ENCODE data around the gene TBC1D16. TPM values are rescaled to one million over a fixed set of nuclear protein-coding genes. Genes with fewer than 3 reads are reported as not detected.

TBC1D16 gene
- total and polyA plus RNA-seq, 4 donors: 7.3 to 48.5 (median 16.5) TPM

DNA sequence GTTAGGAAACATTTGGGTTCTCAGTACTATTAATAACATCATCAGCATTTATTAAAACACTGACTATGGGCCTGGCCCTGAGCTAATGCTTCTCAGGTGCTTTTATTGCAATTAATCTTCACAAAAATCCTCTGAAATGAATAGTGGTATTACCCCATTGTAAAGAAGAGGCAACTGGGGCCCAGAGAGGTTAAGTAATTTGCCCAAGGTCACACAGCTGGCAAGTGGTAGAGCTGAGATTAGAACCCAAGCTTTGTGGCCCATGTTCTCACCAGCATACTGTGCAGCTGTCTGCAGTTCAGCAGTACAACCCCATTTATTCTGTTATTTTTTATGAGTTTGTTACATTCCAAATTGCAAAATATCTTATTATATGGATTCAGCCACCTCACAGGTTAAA is 82.3 kb downstream of the TBC1D16 start:
- ATAC-seq (ENCODE audit: insufficient read depth, low FRiP score): no peak
- DNase-seq: no peak
- Histone ChIP-seq H3K27ac (ENCODE audit: low read depth in 1 of 2, low read length in 1 of 2) (no peak overlapping the region), H3K4me3 (no peak overlapping the region), H3K4me1 (ENCODE audit: control insufficient read depth in 5 of 5, insufficient read depth in 5 of 5, low read length in 5 of 5) (peaks cover 0 to 38% (median 8%) of the 10 kb centered on the region in 5 donors), H3K9ac (ENCODE audit: insufficient read depth in 1 of 2, low read length in 2 of 2) (no peak overlapping the region), H3K27me3 (ENCODE audit: control insufficient read depth in 3 of 3, insufficient read depth in 3 of 3, low read length in 2 of 3) (no peaks in the 10 kb centered on the region), H3K9me3 (ENCODE audit: control insufficient read depth in 4 of 4, insufficient read depth in 3 of 4, low read length in 3 of 4) (no peaks in the 10 kb centered on the region), H3K36me3 (ENCODE audit: control insufficient read depth in 4 of 4, insufficient read depth in 4 of 4, low read length in 4 of 4) (peaks cover 0 to 9% (median 7%) of the 10 kb centered on the region in 4 donors)
- TF ChIP-seq CTCF (IDR thresholded peaks at IDR 0.05; ENCODE audit: control extremely low read depth, extremely low read depth): no peak

- Histone ChIP-seq H3K27me3 (ENCODE audit: control insufficient read depth in 3 of 3, insufficient read depth in 3 of 3, low read length in 2 of 3) (no peaks in the 10 kb centered on the region), H3K9me3 (ENCODE audit: control insufficient read depth in 4 of 4, insufficient read depth in 3 of 4, low read length in 3 of 4) (no peaks in the 10 kb centered on the region), H3K9ac (ENCODE audit: insufficient read depth in 1 of 2, low read length in 2 of 2) (no peak overlapping the region), H3K4me3 (no peak overlapping the region), H3K27ac (ENCODE audit: low read depth in 1 of 2, low read length in 1 of 2) (no peak overlapping the region), H3K4me1 (ENCODE audit: control insufficient read depth in 5 of 5, insufficient read depth in 5 of 5, low read length in 5 of 5) (peaks cover 0 to 38% (median 8%) of the 10 kb centered on the region in 5 donors), H3K36me3 (ENCODE audit: control insufficient read depth in 4 of 4, insufficient read depth in 4 of 4, low read length in 4 of 4) (peaks cover 0 to 9% (median 8%) of the 10 kb centered on the region in 4 donors)
- ATAC-seq (ENCODE audit: insufficient read depth, low FRiP score) (no peak), DNase-seq (peak in 1 of 3 donors; percentile 11)
- WGBS, 2 donors: 91 to 95% methylated on average over 8 of the region's 8 CpGs
- TF ChIP-seq CTCF (IDR thresholded peaks at IDR 0.05; ENCODE audit: control extremely low read depth, extremely low read depth): no peak
These were observed 82.8 kb downstream of the TBC1D16 start for GRCh38 chr17:79952901-79953300.

GRCh38 chr17:79952265-79952877 is 83.3 kb downstream of the TBC1D16 start:
- 73 to 85% methylated on average over 36 of the region's 36 CpGs for WGBS, 2 donors
- TF ChIP-seq CTCF (IDR thresholded peaks at IDR 0.05; ENCODE audit: control extremely low read depth, extremely low read depth): no peak
- Histone ChIP-seq H3K27me3 (ENCODE audit: control insufficient read depth in 3 of 3, insufficient read depth in 3 of 3, low read length in 2 of 3) (no peaks in the 10 kb centered on the region), H3K36me3 (ENCODE audit: control insufficient read depth in 4 of 4, insufficient read depth in 4 of 4, low read length in 4 of 4) (peaks cover 0 to 12% (median 10%) of the 10 kb centered on the region in 4 donors), H3K4me1 (ENCODE audit: control insufficient read depth in 5 of 5, insufficient read depth in 5 of 5, low read length in 5 of 5) (peaks cover 0 to 38% (median 8%) of the 10 kb centered on the region in 5 donors), H3K4me3 (no peak overlapping the region), H3K9me3 (ENCODE audit: control insufficient read depth in 4 of 4, insufficient read depth in 3 of 4, low read length in 3 of 4) (no peaks in the 10 kb centered on the region), H3K9ac (ENCODE audit: insufficient read depth in 1 of 2, low read length in 2 of 2) (no peak overlapping the region), H3K27ac (ENCODE audit: low read depth in 1 of 2, low read length in 1 of 2) (peak overlapping the region in 1 of 2 donors; percentile 80)
- ATAC-seq (ENCODE audit: insufficient read depth, low FRiP score): no peak
- DNase-seq: peak in 1 of 3 donors; percentile 14

All from lung (tissue), 12 donors.